GM19043 (cell line): ENCODE measurements around the gene RNF187.

Experiments used
- ATAC-seq: cut with Tn5 transposase; IDR thresholded peaks from one replicate; pipeline ENCODE4 v1.9.1; 2021; ENCODE audit warnings: low read depth; ENCODE audit not compliant: unreplicated experiment

RNF187 gene

GRCh38 chr1:228487336-228488124 is at the start of gene RNF187:
RNF187 (plus strand) TSS chr1:228487382.
- ATAC-seq, result peak; percentile 25

- no peak for ATAC-seq
These were observed 49.7 kb upstream of the RNF187 start for GRCh38 chr1:228437424-228437962.

- no peak for ATAC-seq
These were observed 48.9 kb upstream of the RNF187 start for GRCh38 chr1:228438266-228438665.

- no peak for ATAC-seq
These were observed 46.3 kb upstream of the RNF187 start for GRCh38 chr1:228440761-228441500.

- ATAC-seq, result no peak
These were observed 43.8 kb upstream of the RNF187 start for GRCh38 chr1:228443395-228443794.

GRCh38 chr1:228445490-228445842 is 41.7 kb upstream of the RNF187 start:
- no peak for ATAC-seq

- peak; percentile 63 for ATAC-seq
These were observed 41.1 kb upstream of the RNF187 start for GRCh38 chr1:228445843-228446650.

GRCh38 chr1:228446852-228447251 is 40.3 kb upstream of the RNF187 start:
- ATAC-seq, result no peak

GRCh38 chr1:228448372-228448771 is 38.8 kb upstream of the RNF187 start:
- ATAC-seq, result no peak

GRCh38 chr1:228450200-228450599 is 37.0 kb upstream of the RNF187 start:
- ATAC-seq, result no peak

- no peak for ATAC-seq
These were observed 34.8 kb upstream of the RNF187 start for GRCh38 chr1:228452194-228453021.

- no peak for ATAC-seq
These were observed 34.1 kb upstream of the RNF187 start for GRCh38 chr1:228453022-228453560.

- no peak for ATAC-seq
These were observed 33.6 kb upstream of the RNF187 start for GRCh38 chr1:228453614-228454013.

GRCh38 chr1:228454238-228454637 is 32.9 kb upstream of the RNF187 start:
- ATAC-seq, result no peak

GRCh38 chr1:228455715-228456114 is 31.5 kb upstream of the RNF187 start:
- ATAC-seq, result no peak

GRCh38 chr1:228456252-228457016 is 30.7 kb upstream of the RNF187 start:
- no peak for ATAC-seq

GRCh38 chr1:228457017-228457395 is 30.2 kb upstream of the RNF187 start:
- ATAC-seq, result peak; percentile 2

- ATAC-seq, result peak; percentile 89
These were observed 29.6 kb upstream of the RNF187 start for GRCh38 chr1:228457396-228458176.
